GM12892 (cell line): ENCODE results near the gene KAZALD1.

Source experiments
- POLR2A ChIP-seq: IDR thresholded peaks from 2 replicates; pipeline ENCODE4 v1.6.1; 2011; ENCODE audit warnings: low read depth, low read length, control low read depth
- POLR2AphosphoS5 ChIP-seq: IDR thresholded peaks from 2 replicates; pipeline ENCODE4 v1.6.1; 2011; ENCODE audit warnings: low read depth, low read length, control low read depth

DNA sequence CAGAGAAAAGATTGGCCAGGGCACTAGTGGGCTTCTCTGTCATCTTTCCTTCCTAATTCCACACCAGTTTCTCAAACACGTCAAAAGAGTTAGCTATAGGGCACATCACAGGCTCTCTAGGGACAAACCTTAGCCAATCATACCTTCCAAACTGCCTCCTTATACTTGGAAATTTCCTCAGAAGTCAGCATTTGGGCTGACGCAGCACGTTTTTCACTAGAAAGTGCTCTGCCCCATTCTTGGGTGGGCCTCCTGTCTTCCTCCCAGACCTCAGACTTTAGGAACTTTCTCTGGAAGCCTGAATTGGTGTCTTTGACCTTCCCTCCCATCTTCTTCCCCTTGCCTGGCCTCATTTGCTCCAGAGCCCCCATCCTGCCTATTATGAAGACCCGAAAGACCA is 19.7 kb upstream of the KAZALD1 start:
- TF ChIP-seq POLR2AphosphoS5 (no peak), POLR2A (no peak)
